Activated CD4-positive, alpha-beta T cell treated with anti-CD3 and anti-CD28 coated beads, Interleukin-2, Interleukin-4, amounts not matched to agents 100 ng/mL and 50 ng/mL, durations not matched to agents 16 hours and 8 hours (primary cell): ENCODE data around the gene TRPV3.
A peak's percentile ranks its signal among the peaks of the same experiment; 100 is the strongest.
"Not testable (repeated sequence)": the region's sequence is repeated elsewhere in the genome, so short reads cannot be mapped to it uniquely, and the experiment has no call there.

ENCODE experiments used
- DNase-seq: peaks from one replicate; pipeline ENCODE4 v3.0.0-alpha.2; 2020; ENCODE audit warnings: low spot score

Gene TRPV3

GRCh38 chr17:3557768-3558583 lies at the start of gene TRPV3:
Gene TRPV3 (minus strand): TSS chr17:3557812. CDS start chr17:3554850, 2,962 bp downstream.
- DNase-seq: peak; percentile 55

- DNase-seq: no peak
Observed at GRCh38 chr17:3603870-3604259, 46.3 kb upstream of the TRPV3 start.

DNA sequence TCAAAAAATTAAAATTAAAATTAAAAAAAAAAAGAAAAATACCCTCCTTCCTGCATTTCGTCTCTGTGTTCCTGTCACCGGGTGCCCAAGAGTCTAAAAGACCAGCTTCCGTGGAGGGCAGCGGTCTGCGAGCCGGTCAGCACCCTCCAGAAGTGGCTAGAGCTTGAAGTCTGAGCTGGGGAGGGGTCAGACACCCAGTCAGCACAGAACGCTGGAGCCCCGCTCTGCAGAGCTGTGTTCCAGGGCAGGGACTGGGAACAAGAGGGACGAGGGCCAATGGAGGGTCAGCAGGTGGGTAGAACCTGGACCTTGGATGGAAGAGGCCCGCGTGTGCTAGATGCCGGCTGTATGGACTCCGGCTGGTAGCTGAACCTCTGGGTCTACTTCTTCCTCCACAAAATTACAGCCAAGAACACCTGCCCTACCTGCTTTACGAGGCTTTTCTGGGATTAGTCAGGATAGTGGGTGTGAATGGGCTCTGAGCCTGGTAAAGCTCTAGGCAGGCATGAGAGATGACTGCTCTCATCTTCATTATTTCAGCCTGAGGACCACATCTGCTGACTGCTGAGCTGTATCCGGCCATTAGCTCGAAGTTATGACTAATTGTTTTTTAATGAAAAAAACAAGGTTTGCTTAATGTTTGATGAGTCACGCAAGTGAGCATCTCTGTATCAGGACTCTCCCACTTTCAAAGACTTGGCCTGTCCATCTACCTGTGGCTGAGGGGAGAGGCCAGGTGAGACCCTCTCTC lies 45.7 kb upstream of the TRPV3 start:
- no peak for DNase-seq

DNA sequence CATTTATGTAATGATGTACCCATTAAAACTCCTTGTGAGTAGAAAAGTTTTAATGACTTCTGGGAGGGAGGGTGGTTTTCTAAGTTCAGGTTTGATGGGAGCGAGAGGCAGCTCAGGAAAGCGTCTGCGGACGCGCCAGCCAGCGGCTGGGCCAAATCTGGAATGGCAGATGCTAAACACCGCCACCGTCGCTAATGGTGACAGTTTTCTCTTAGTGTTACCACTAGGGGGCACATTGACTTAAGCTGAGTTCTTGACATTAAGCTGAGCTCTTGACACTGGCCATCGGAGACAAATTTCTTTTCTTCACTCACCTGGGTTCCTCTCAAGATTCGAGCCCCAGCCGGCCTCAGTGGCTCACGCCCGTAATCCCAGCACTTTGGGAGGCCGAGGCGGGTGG lies 44.9 kb upstream of the TRPV3 start:
- DNase-seq: peak; percentile 41

GRCh38 chr17:3600529-3601205 lies 43.1 kb upstream of the TRPV3 start:
- no peak for DNase-seq

DNA sequence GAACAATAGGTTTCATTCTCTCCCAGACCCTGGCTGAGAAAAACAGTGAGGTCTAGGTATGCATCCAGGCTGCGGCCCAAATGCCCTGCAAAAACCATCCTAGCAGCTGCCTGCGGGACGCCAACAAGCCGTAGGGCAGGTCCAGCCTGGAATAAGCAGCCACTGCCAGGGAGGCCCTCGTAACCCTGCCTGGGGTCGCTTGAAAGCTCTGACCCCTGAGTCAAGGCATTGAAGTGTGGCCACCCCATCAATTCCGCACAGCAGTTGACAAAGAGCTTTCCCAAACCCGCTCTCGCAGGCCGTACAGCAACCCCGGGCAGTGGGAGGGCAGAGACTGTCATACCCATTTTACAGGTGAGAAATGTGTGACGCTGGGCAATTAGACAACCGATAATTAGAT lies 40.5 kb upstream of the TRPV3 start:
- no peak for DNase-seq

- DNase-seq: no peak
Observed at GRCh38 chr17:3596804-3597464, 39.3 kb upstream of the TRPV3 start.

DNA sequence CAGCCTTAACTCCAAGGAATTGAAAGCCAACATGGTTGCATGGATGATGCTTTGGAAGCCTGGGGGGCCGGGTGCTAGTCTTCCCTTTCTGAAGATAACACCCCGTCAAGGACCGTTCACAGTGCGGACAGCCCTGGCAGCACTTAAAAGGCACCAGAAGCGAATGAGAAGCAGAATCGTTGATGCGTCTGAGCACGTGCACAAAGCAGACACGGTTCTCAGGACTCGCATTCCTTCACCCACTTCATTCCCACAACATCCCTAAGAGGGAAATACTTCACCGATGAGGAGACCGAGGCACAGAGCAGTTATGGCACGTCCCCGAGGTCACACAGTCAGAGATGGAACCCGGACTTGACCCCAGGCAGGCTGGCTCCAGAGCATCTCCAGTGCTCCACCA lies 37.4 kb upstream of the TRPV3 start:
- no peak for DNase-seq

DNA sequence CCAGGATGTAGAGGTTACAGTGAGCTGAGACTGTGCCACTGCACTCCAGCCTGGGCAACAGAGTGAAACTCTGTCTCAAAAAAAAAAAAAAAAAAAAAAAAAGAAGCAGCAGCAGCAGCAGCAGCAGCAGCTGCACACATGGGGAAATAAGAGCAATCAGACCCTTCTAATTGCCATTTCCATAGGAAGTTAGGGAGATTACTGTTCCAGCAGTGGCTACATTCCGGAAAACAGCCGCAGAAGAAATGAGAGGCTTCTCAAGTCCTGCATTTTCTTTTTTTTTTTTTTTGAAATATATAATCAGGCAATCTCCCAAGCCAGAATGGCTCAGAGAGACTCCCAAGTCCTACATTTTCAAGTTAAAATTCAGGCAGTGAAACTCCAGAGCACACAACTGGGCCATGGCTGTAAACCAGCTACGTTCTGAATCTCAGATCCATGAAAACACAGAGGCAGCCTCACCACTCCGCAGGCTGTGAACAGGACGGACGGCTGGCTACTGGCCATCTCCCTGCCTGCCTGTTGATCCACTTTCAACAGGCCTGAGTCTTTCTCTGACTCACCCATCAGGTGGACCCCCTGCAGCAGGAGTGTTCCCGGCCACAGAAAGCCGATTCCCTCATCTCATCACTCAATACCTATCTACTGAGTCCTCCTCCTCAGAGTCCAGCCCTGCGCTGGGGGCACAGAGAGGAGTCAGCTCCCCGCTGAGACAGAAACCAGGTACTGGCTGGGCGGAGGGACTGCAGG lies 36.6 kb upstream of the TRPV3 start:
- no peak for DNase-seq

GRCh38 chr17:3593384-3593783 lies 35.8 kb upstream of the TRPV3 start:
- no peak for DNase-seq

DNA sequence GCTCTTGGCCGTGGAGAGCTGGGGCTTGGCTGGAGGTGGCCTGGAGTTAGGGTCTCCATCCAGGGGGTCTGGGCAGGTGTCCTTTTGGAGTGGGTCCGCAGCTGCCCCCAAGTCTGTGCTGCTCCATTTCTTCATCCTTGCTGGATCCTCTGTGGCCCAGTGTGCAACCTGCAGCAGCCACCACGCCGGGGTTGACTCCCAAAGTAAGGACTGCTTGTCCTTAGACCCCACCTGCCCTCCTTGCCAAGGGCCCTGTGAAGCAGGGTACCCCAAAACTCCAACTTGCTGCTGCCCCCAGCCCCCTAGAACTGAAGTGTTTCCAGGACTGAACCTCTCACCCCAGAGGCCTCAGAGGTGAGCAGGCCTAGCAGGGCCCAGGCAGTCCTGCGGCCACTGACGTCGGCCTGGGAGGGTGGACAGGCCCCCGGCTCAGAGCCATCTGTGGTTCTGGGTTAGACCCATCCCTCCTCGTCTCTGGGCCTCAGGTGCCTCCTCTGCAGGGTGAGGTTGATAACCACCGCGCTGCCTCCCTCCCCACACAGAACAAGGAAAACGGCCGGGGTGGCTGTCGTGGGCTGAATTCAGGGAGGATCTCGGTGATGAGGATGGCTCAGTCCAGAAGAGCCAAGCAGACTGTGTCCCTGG lies 34.7 kb upstream of the TRPV3 start:
- no peak for DNase-seq

GRCh38 chr17:3590768-3591167 lies 33.2 kb upstream of the TRPV3 start:
- DNase-seq: no peak

- DNase-seq: no peak
Observed at GRCh38 chr17:3590231-3590630, 32.6 kb upstream of the TRPV3 start.

DNA sequence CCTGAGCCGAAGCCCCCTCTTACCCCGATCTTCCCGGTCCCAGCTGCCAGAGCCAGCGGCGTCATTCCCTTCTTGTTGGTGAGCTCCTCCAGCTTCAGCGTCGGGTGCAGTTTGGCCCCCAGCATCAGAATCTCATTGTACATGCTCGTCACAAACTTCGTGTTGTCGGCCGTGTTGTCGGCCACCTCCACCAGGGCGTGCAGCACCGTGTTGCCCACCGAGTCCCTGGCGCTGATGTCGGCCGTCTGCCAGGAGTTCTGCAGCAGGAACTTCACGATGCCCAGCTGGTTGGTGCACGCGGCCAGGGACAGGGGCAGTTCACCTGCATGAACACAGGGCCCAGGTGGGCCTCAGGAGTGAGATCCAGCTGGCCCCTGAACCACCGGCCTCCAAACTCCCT lies 32.2 kb upstream of the TRPV3 start:
- no peak for DNase-seq

DNA sequence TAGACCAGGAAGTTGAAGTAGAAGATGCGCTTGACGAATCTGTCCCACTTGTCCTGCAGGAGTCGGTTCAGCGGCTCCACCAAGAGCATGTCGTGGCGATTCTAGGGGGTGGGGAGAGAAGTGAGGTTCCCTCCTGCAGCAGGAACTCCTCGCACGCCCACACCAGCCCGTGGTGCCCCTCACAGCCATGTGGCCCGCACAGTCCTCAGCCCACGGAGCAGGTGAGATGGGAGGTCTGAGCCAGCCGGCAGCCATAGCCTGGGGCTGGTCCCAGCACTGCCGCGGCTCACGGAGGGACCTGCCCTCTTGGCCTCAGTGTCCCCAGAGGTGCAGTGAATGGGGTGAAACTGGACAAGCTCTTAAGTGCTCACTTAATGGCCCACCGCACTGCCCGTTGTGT lies 28.2 kb upstream of the TRPV3 start:
- DNase-seq: no peak

GRCh38 chr17:3583456-3583855 lies 25.8 kb upstream of the TRPV3 start:
- no peak for DNase-seq

DNA sequence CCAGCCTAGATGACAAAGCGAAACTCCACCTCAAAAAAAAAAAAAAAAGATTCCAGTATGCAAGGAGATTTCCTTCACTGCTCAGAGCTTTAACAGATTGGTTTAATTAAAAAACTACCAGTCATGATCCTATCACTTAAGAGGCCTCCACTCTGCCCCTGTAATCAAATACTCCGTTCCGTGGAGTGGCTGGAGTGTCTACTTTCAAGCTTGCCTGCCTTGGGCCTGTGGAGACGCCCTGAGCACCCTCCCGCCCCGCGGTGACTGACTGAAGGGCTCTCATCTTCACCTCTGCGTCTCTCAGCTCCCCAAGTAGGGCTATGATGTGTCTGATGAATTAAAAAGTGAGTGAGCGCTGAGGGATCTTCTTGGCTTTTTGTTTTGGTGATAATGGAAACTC lies 25.3 kb upstream of the TRPV3 start:
- DNase-seq: no peak

GRCh38 chr17:3578667-3579066 lies 21.1 kb upstream of the TRPV3 start:
- not testable (repeated sequence) for DNase-seq

GRCh38 chr17:3576970-3577369 lies 19.4 kb upstream of the TRPV3 start:
- no peak for DNase-seq

DNA sequence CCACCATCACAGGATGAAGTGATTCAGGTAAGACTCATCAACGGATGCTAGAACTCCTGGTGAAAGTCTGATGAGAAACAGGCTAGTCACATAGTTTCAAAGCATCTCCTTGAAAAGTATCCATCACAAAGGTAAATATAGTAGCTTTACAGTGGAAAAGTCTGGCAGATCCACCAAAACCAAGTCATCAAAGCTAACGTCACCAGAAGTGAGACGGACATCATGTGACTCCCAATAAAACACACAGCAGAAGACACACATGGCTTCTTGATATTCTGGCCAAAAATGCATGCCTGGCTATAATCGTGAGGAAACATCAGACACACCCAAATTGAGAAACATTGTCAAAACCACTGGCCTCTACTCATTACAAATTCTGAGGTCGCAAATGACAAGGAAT lies 17.9 kb upstream of the TRPV3 start:
- DNase-seq: no peak

DNA sequence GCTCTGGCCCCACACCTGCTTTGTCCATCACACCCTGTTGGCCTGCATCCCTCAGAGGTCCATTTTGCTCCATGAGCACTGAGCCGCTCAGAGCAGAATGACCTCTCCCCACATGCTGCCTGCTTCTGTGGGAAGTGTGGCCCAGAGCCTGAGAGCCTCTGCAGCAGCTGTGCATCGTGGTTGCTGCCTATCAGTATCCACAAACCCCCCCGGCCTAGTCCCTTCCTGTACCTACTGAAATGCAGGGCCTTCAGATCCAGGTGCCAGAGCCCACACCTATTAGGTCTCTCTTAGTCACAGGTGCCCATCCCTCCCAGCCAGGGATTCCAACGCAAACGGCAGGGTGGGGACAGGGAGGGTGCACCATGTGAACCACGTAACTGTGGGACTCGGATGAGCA lies 16.6 kb upstream of the TRPV3 start:
- no peak for DNase-seq
